GM18907 (cell line): Measurements from ENCODE around the gene CGB2.
"Not testable (repeated sequence)": the region's sequence is repeated elsewhere in the genome, so short reads cannot be mapped to it uniquely, and the experiment has no call there.

Source experiments
- ATAC-seq: cut with Tn5 transposase; IDR thresholded peaks from one replicate; pipeline ENCODE4 v1.9.1; 2021; ENCODE audit warnings: mild to moderate bottlenecking, moderate library complexity; ENCODE audit not compliant: unreplicated experiment

Gene CGB2

DNA sequence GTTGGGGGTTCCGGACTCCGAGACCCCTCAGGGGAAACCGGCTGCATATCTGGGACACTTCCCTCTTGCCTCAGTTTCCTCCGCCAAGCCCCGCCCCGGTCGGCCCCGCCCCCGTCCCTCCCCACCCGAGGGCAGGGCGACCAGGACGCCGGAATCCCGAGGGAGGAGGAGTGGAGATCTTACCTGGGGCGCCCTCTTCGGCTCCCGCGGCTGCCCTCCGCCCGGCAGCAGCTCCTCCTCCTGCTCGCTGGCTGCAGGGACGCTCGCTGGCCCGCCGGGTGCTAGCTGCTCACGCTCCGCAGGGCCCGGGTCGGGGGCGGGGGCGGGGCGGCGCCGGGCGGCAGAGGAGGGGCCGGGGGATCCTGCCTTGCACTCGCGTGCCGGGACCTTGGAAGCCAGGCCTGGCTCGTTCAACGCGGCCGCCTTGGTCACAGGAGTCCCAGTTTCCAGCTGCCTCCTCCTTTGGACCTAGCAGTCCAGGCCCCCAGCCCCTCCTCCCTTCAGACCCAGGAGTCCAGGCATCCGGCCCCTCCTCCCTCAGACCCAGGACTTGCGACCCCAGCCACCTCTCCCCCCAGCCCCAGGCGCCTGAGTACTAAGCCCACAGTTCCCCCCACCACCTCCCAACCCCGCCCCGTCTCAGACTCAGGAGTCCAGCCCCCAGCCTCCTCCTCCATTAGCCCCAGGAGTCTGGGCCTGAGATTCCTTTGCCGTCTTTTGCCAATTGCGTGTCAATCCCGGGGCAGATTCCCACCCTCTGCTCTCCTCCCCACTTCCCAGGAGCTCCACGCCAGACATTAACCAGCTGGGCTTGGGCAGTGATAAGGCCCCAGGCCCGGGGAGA, 33.3 kb downstream of the CGB2 start, which contains the start of gene NTF4:
Gene NTF4 (minus strand): TSS at position 51 of the 844 bp plus-strand sequence. CDS start 2,821 bp downstream, outside the sequence.
- no peak for ATAC-seq

DNA sequence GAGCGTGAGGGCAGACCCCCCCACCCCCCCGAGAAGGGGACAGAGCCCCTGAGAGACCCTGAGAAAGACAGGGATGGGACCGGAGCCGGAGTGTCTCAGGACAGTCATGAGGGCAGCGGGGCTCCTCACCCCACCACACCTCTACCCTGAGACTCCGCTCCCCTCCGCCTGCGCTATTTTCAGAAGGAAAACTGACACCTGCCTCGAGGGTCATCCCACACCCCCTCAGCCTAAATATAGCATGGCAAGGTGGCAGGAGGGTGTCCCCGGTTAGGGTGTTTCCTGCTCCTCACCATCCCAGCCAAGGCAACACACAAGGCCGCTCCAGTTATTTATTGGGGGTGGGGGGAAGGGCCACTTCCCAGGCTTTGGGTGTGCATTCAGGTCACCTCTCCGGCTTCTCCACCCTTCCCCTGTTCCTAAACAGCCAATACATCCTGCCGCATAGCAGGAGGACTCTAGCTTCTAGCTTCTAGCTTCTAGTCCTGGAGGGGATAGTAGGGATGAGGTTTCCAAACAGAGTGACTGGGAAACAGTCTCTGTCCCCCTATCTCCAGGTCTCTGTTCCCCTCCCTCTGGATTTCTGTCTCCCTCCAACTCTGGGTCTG, 34.3 kb downstream of the CGB2 start:
- ATAC-seq = no peak

GRCh38 chr19:49067554-49067953, 35.9 kb downstream of the CGB2 start:
- no peak for ATAC-seq

GRCh38 chr19:49069026-49069425, 37.3 kb downstream of the CGB2 start:
- ATAC-seq = no peak

- no peak for ATAC-seq
Observed at GRCh38 chr19:49070416-49070815, 38.7 kb downstream of the CGB2 start.

DNA sequence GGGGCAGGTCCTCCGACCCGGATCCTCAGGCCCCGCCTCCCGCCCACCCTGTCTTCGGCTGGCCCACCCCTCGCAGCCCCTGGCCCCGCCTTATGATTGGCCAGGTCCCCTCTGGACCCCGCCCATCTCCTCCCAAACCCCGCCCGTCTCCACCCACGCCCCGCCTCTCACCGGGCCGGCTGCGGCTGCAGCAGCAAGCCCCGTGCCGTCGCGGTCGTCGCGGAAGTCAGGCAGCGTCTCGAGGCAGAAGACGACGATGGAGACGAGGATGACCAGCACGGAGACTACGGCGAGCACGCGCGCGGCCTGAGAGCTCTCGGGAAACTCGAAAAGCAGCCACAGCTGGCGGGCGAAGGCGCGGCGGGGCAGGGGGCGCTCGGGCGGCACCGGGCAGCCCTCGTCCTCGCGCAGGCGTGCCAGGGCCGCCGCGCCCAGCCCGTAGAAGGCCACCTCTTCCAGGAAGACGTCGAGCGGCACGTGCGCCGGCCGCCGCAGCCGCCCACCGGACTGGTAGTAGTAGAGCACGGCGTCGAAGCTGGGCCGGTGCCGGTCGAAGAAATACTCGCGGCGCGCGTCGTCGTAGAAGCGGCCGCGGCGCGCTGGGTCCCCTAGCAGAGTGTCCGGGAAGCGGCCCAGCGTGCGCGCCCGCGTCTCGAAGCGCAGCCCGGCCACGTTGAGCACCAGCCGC, 40.3 kb downstream of the CGB2 start:
- ATAC-seq = no peak

DNA sequence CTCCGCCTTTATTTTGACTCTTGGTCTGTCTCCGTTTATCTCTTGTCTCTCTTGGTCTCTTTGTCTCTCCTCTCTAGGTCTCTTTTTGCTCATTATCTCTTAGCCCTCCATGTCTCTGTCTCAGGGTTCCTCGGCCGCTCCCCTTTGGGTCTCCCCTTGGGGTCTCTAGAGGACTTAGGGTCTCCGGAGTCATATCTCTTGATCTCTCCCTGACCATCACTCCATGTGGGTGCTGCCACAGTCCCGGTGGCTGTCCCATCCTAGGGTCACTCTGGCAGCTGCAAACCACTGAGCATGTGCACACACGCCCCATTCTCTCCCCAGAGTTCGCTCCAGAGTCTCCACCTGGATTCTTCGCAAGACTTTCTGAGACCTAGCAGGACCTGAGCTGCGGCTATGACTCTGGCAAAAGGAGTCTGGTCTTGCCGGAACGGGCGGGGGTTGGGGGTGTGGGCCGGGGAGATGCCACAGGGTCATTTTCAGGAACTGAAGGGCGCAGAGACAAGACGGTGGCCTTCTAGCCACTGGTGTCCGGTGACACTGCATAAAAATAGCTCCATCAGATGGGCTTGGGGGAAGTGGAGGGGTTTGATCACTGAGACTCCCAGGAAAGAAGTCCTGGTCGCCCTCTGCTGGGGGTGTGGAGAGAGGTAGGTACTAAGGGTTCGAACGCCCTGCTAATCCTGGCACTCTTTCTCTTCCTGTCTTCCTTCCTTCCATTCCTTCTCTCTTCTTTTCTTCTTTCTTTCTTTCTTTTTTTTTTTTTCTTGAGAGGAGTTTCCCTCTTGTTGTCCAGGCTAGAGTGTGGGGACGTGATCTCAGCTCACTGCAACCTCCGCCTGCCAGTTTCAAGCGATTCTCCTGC, 42.1 kb downstream of the CGB2 start:
- no peak for ATAC-seq

DNA sequence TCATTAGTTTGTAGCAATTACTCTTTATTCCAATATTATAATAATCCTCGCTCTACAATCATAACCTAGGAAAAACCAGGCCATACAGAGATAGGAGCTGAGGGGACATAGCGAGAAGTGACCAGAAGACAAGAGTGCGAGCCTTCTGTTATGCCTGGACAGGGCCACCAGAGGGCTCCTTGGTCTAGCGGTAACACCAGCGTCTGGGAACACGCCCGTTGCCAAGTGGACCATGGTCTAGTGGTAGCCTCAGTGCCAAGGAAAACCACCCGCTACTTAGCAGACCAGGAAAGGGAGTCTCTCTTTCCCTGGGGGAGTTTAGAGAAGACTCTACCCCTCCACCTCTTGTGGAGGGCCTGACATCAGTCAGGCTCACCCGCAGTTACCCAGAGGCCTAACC, 43.2 kb downstream of the CGB2 start:
- ATAC-seq = not testable (repeated sequence)

GRCh38 chr19:49080392-49080791, 48.7 kb downstream of the CGB2 start:
- no peak for ATAC-seq

GRCh38 chr19:49081273-49081672, 49.6 kb downstream of the CGB2 start:
- no peak for ATAC-seq
